HG02610 (cell line): ENCODE results near the gene CNOT6.

Experiments used
- ATAC-seq: cut with Tn5 transposase; IDR thresholded peaks from one replicate; pipeline ENCODE4 v1.9.1; 2021; ENCODE audit warnings: mild to moderate bottlenecking, moderate library complexity; ENCODE audit not compliant: unreplicated experiment

Gene CNOT6

GRCh38 chr5:180613814-180614188, 119.6 kb downstream of the CNOT6 start:
- no peak for ATAC-seq

- no peak for ATAC-seq
Measured at GRCh38 chr5:180618487-180618828, 124.3 kb downstream of the CNOT6 start.

- ATAC-seq: no peak
Measured at GRCh38 chr5:180618829-180619562, 124.8 kb downstream of the CNOT6 start.

GRCh38 chr5:180619563-180619915, 125.4 kb downstream of the CNOT6 start:
- no peak for ATAC-seq

GRCh38 chr5:180620014-180620413, 125.8 kb downstream of the CNOT6 start:
- ATAC-seq: no peak

GRCh38 chr5:180621311-180621710, 127.1 kb downstream of the CNOT6 start:
- no peak for ATAC-seq

- ATAC-seq: no peak
Measured at GRCh38 chr5:180622910-180623309, 128.7 kb downstream of the CNOT6 start.

- no peak for ATAC-seq
Measured at GRCh38 chr5:180623411-180623834, 129.2 kb downstream of the CNOT6 start.

- ATAC-seq: no peak
Measured at GRCh38 chr5:180623844-180624243, 129.7 kb downstream of the CNOT6 start.

- ATAC-seq: no peak
Measured at GRCh38 chr5:180624587-180624986, 130.4 kb downstream of the CNOT6 start.

- ATAC-seq: no peak
Measured at GRCh38 chr5:180625125-180625790, 131.1 kb downstream of the CNOT6 start.

- no peak for ATAC-seq
Measured at GRCh38 chr5:180625791-180626660, 131.8 kb downstream of the CNOT6 start.

- ATAC-seq: no peak
Measured at GRCh38 chr5:180626661-180627385, 132.6 kb downstream of the CNOT6 start.

GRCh38 chr5:180627386-180628120, 133.4 kb downstream of the CNOT6 start:
- no peak for ATAC-seq
